K562 (cell line): ENCODE results near the gene DCAF10.

ENCODE experiments used
- CBX8 ChIP-seq: fragments of 200-600 bp; sonication (generic); IDR thresholded peaks from 2 replicates; pipeline ENCODE4 v1.6.1; 2012; ENCODE audit warnings: borderline replicate concordance, mixed run types, low read depth, mild to moderate bottlenecking, moderate library complexity, mixed read lengths, low read length, control low read depth, inconsistent platforms; ENCODE audit not compliant: poor library complexity, severe bottlenecking; ENCODE audit errors: extremely low read depth
- CHCHD3 ChIP-seq: fragments of 250-450 bp; sonication (Bioruptor Pico); IDR thresholded peaks from 2 replicates; pipeline ENCODE4 v2.1.2; 2022; ENCODE audit warnings: mild to moderate bottlenecking
- EZH2 ChIP-seq: IDR thresholded peaks from 2 replicates; pipeline ENCODE4 v1.6.1; 2012; ENCODE audit warnings: low read depth, mild to moderate bottlenecking, inconsistent platforms, low read length, borderline replicate concordance
- JUND ChIP-seq, 2 experiments: IDR thresholded peaks; 2 replicates in 1 of 2; 3 replicates in 1 of 2; pipeline ENCODE4 v1.6.1; 2011; ENCODE audit warnings: borderline replicate concordance in 2 of 2, low read depth in 2 of 2, low read length in 2 of 2, improper control_type of control experiment in 1 of 2, missing biosample characterization in 1 of 2, missing genetic modification characterization in 1 of 2, missing genetic modification reagents in 1 of 2
- KAT8 ChIP-seq: fragments of 450-650 bp; IDR thresholded peaks from 2 replicates; pipeline ENCODE4 v1.6.1; 2016; ENCODE audit warnings: low read depth, mild to moderate bottlenecking
- SMARCB1 ChIP-seq: IDR thresholded peaks from 2 replicates; pipeline ENCODE4 v1.6.1; 2011; ENCODE audit warnings: improper control_type of control experiment, low read depth; ENCODE audit not compliant: insufficient read length
- TAL1 ChIP-seq: fragments of 450-650 bp; IDR thresholded peaks from 2 replicates; pipeline ENCODE4 v1.6.1; 2016; ENCODE audit warnings: mild to moderate bottlenecking
- TBP ChIP-seq: optimal IDR thresholded peaks from 2 replicates; pipeline ENCODE3; 2011; ENCODE audit warnings: low read depth, low read length, improper control_type of control experiment
- TCF7L2 ChIP-seq: fragments of 150-350 bp; IDR thresholded peaks from 2 replicates; pipeline ENCODE4 v1.6.1; 2016; ENCODE audit warnings: low read depth, mild to moderate bottlenecking, low read length, moderate library complexity
- ZNF324 ChIP-seq: fragments of 250-450 bp; sonication (Bioruptor Pico); IDR thresholded peaks from 2 replicates; pipeline ENCODE4 v1.4.0; 2020; ENCODE audit warnings: mild to moderate bottlenecking
- TF ChIP-seq, protein P1 (sequence below), 3 experiments: IDR thresholded peaks in 2 of 3; conservative IDR thresholded peaks in 1 of 3; 2 replicates each; pipeline ENCODE4 v1.5.1; 2011 to 2012; ENCODE audit warnings: low read length in 3 of 3, mild to moderate bottlenecking in 3 of 3, control low read depth in 2 of 3, improper control_type of control experiment in 1 of 3, inconsistent platforms in 1 of 3, low read depth in 1 of 3, mixed read lengths in 1 of 3, moderate library complexity in 1 of 3; ENCODE audit not compliant: insufficient read depth in 2 of 3
- TF ChIP-seq, protein P2 (sequence below): fragments of 250-450 bp; sonication (Bioruptor Pico); IDR thresholded peaks from 2 replicates; pipeline ENCODE4 v1.8.0; 2022; ENCODE audit warnings: moderate library complexity, mild to moderate bottlenecking, inconsistent platforms

- TF ChIP-seq TBP (no peak), JUND (IDR thresholded peaks at IDR 0.05; ENCODE audit: borderline replicate concordance, low read depth, low read length) (no peak), JUND (tag; IDR thresholded peaks at IDR 0.05; ENCODE audit: borderline replicate concordance, low read depth, low read length) (no peak), TCF7L2 (no peak), EZH2 (no peak), CHCHD3 (CRISPR knock-in tag) (no peak), TAL1 (no peak), KAT8 (no peak), CBX8 (no peak), SMARCB1 (no peak), ZNF324 (CRISPR knock-in tag) (no peak)
- TF ChIP-seq, protein P1, sequence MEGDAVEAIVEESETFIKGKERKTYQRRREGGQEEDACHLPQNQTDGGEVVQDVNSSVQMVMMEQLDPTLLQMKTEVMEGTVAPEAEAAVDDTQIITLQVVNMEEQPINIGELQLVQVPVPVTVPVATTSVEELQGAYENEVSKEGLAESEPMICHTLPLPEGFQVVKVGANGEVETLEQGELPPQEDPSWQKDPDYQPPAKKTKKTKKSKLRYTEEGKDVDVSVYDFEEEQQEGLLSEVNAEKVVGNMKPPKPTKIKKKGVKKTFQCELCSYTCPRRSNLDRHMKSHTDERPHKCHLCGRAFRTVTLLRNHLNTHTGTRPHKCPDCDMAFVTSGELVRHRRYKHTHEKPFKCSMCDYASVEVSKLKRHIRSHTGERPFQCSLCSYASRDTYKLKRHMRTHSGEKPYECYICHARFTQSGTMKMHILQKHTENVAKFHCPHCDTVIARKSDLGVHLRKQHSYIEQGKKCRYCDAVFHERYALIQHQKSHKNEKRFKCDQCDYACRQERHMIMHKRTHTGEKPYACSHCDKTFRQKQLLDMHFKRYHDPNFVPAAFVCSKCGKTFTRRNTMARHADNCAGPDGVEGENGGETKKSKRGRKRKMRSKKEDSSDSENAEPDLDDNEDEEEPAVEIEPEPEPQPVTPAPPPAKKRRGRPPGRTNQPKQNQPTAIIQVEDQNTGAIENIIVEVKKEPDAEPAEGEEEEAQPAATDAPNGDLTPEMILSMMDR (IDR thresholded peaks at IDR 0.05 in 2 of 3, conservative IDR thresholded peaks at IDR 0.05 in 1 of 3; ENCODE audit: insufficient read depth in 2 of 3, low read depth in 1 of 3, low read length in 3 of 3) = no peak
- TF ChIP-seq, protein P2, sequence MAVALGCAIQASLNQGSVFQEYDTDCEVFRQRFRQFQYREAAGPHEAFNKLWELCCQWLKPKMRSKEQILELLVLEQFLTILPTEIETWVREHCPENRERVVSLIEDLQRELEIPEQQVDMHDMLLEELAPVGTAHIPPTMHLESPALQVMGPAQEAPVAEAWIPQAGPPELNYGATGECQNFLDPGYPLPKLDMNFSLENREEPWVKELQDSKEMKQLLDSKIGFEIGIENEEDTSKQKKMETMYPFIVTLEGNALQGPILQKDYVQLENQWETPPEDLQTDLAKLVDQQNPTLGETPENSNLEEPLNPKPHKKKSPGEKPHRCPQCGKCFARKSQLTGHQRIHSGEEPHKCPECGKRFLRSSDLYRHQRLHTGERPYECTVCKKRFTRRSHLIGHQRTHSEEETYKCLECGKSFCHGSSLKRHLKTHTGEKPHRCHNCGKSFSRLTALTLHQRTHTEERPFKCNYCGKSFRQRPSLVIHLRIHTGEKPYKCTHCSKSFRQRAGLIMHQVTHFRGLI = no peak
Measured at GRCh38 chr9:37910271-37910670, 109.7 kb downstream of the DCAF10 start.
